ENCODE measurements around the gene NCOA5. TPM values are rescaled to one million over a fixed set of nuclear protein-coding genes. Genes with fewer than 3 reads are reported as not detected.

The NCOA5 gene
- total and polyA plus RNA-seq, 9 of the 15 experiments (the other 6 are each of a cell fraction or from before 2014, with no cell fraction given), result 3.9 to 22.8 (median 13.8) TPM

DNA sequence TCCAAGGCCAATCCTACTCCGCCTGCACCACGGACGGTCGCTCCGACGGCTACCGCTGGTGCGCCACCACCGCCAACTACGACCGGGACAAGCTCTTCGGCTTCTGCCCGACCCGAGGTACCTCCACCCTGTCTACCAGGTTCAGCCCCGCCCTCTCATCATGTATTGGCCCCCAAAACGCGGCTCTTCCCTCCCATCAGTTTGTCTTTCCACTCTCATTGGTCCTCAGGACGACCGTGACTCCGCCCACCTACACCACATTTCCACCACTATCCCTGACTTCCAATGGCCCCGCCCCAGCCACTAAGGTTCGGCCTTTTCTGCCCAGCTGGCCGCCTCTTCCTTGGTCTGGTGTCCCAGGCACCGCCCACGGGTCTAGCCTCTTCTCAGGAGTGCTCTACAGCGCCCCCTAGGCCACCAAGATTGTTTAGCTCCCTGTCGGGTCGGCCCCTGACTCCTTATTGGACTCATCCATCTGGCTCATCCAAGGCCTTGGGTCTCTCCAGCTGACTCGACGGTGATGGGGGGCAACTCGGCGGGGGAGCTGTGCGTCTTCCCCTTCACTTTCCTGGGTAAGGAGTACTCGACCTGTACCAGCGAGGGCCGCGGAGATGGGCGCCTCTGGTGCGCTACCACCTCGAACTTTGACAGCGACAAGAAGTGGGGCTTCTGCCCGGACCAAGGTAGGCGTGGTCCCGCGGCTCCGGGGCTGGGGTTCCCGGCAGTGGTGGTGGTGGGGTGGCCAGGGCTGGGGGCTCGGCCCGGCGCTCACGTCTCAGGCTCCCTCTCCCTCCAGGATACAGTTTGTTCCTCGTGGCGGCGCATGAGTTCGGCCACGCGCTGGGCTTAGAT, 77.9 kb downstream of the NCOA5 start (continued):
- TF ChIP-seq, protein P1, sequence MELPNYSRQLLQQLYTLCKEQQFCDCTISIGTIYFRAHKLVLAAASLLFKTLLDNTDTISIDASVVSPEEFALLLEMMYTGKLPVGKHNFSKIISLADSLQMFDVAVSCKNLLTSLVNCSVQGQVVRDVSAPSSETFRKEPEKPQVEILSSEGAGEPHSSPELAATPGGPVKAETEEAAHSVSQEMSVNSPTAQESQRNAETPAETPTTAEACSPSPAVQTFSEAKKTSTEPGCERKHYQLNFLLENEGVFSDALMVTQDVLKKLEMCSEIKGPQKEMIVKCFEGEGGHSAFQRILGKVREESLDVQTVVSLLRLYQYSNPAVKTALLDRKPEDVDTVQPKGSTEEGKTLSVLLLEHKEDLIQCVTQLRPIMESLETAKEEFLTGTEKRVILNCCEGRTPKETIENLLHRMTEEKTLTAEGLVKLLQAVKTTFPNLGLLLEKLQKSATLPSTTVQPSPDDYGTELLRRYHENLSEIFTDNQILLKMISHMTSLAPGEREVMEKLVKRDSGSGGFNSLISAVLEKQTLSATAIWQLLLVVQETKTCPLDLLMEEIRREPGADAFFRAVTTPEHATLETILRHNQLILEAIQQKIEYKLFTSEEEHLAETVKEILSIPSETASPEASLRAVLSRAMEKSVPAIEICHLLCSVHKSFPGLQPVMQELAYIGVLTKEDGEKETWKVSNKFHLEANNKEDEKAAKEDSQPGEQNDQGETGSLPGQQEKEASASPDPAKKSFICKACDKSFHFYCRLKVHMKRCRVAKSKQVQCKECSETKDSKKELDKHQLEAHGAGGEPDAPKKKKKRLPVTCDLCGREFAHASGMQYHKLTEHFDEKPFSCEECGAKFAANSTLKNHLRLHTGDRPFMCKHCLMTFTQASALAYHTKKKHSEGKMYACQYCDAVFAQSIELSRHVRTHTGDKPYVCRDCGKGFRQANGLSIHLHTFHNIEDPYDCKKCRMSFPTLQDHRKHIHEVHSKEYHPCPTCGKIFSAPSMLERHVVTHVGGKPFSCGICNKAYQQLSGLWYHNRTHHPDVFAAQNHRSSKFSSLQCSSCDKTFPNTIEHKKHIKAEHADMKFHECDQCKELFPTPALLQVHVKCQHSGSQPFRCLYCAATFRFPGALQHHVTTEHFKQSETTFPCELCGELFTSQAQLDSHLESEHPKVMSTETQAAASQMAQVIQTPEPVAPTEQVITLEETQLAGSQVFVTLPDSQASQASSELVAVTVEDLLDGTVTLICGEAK (IDR thresholded peaks at IDR 0.05), result no peak
- TF ChIP-seq, protein P1 (CRISPR knock-in tag; IDR thresholded peaks at IDR 0.05), result no peak
- TF ChIP-seq, protein P2, sequence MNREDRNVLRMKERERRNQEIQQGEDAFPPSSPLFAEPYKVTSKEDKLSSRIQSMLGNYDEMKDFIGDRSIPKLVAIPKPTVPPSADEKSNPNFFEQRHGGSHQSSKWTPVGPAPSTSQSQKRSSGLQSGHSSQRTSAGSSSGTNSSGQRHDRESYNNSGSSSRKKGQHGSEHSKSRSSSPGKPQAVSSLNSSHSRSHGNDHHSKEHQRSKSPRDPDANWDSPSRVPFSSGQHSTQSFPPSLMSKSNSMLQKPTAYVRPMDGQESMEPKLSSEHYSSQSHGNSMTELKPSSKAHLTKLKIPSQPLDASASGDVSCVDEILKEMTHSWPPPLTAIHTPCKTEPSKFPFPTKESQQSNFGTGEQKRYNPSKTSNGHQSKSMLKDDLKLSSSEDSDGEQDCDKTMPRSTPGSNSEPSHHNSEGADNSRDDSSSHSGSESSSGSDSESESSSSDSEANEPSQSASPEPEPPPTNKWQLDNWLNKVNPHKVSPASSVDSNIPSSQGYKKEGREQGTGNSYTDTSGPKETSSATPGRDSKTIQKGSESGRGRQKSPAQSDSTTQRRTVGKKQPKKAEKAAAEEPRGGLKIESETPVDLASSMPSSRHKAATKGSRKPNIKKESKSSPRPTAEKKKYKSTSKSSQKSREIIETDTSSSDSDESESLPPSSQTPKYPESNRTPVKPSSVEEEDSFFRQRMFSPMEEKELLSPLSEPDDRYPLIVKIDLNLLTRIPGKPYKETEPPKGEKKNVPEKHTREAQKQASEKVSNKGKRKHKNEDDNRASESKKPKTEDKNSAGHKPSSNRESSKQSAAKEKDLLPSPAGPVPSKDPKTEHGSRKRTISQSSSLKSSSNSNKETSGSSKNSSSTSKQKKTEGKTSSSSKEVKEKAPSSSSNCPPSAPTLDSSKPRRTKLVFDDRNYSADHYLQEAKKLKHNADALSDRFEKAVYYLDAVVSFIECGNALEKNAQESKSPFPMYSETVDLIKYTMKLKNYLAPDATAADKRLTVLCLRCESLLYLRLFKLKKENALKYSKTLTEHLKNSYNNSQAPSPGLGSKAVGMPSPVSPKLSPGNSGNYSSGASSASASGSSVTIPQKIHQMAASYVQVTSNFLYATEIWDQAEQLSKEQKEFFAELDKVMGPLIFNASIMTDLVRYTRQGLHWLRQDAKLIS (CRISPR knock-in tag; IDR thresholded peaks at IDR 0.05), result no peak
- 0 out of 2 replicates have a peak, but pooled peaks have one; percentile 16 for TF ChIP-seq RBFOX2 (IDR thresholded peaks at IDR 0.05; ENCODE audit: low read depth, low read length)
- TF ChIP-seq COPS2 (conservative IDR thresholded peaks at IDR 0.05), result no peak
- TF ChIP-seq CEBPG (CRISPR knock-in tag; IDR thresholded peaks at IDR 0.05), result no peak
- no peak for TF ChIP-seq CEBPG (tag; conservative IDR thresholded peaks at IDR 0.05 in 1 of 2, IDR thresholded peaks at IDR 0.05 in 1 of 2)
- peak; percentile 64 for TF ChIP-seq SMAD4 (CRISPR knock-in tag; conservative IDR thresholded peaks at IDR 0.05)
- TF ChIP-seq ZC3H8 (IDR thresholded peaks at IDR 0.05), result no peak
- no peak for TF ChIP-seq PPARD (CRISPR knock-in tag; IDR thresholded peaks at IDR 0.05)
- no peak for TF ChIP-seq CHCHD3 (CRISPR knock-in tag; IDR thresholded peaks at IDR 0.05)
- no peak for TF ChIP-seq KLF16 (IDR thresholded peaks at IDR 0.05)
- peak; percentile 60; the same call in 1 of the 2 replicates for TF ChIP-seq XRCC5 (IDR thresholded peaks at IDR 0.05; ENCODE audit: low read depth, low read length)
